ENCODE measurements around the gene OOSP4B.

OOSP4B gene

GRCh38 chr11:60059052-60059451 lies 42.1 kb downstream of the OOSP4B start:
- no peaks in the 10 kb centered on the region for H3K79me2 ChIP-seq (ENCODE audit: low read length)
- no peak overlapping the region for H3K4me2 ChIP-seq (ENCODE audit: low read depth, low read length)
- H3K4me1 ChIP-seq (ENCODE audit: low read length): no peaks in the 10 kb centered on the region
- no peak overlapping the region for H2AFZ ChIP-seq (ENCODE audit: low read length)
- no peak for DNase-seq
- TF ChIP-seq EZH2phosphoT487 (IDR thresholded peaks at IDR 0.05; ENCODE audit: low read length) (no peak), EZH2 (optimal IDR thresholded peaks at IDR 0.05; ENCODE audit: low read depth, low read length) (no peak), CTCF (IDR thresholded peaks at IDR 0.05; ENCODE audit: low read length) (no peak)
- no peak overlapping the region for H3K9ac ChIP-seq (ENCODE audit: low read length)
- H3F3A ChIP-seq (ENCODE audit: insufficient read depth, low read length): no peaks in the 10 kb centered on the region
- no peak overlapping the region for H3K4me3 ChIP-seq (ENCODE audit: low read length)
- H3K9me2 ChIP-seq (replicated peaks; ENCODE audit: insufficient read depth, low read length): no peaks in the 10 kb centered on the region
- no peaks in the 10 kb centered on the region for H3K9me3 ChIP-seq (replicated peaks; ENCODE audit: insufficient read depth, low read length)
- no peaks in the 10 kb centered on the region for H3K27me3 ChIP-seq (replicated peaks; ENCODE audit: insufficient read depth, low read length)
- H3K36me3 ChIP-seq (replicated peaks; ENCODE audit: insufficient read depth, low read length): no peaks in the 10 kb centered on the region
- no peak overlapping the region for H3K27ac ChIP-seq (ENCODE audit: low read length)
- H4K20me1 ChIP-seq (ENCODE audit: insufficient read depth, low read length): no peaks in the 10 kb centered on the region

DNA sequence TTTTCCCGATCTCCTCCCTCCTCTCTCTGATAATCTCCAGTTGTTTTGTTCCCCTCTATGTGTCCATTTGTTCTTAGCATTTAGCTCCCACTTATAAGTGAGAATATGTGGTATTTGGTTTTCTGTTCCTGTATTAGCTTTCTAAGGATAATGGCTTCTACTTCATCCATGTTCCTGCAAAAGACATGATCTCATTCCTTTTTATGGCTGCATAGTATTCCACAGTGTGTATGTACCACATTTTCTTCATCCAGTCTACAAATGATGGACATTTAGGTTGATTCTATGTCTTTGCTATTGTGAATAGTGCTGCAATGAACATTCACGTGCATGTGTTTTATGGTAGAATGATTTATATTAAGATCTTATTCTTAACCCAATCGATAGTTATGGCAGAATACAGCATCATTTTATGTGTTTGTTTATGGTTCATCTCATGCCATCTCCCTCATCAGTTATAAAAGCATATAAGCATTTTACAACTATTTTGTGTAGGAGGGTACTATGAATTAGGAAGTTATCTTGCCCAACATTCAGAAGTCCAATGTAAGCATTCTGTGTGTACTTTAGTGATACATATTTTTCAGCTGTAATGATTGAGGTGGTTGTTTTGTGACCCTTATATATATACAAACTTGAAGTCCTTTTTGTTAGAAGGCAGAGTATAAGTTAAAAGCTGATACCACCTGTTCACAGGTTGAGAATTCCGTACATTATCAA lies 42.7 kb downstream of the OOSP4B start:
- Histone ChIP-seq H3K27ac (ENCODE audit: low read length) (no peak overlapping the region), H3K9me2 (replicated peaks; ENCODE audit: insufficient read depth, low read length) (no peaks in the 10 kb centered on the region), H3K9ac (ENCODE audit: low read length) (no peak overlapping the region), H3K9me3 (replicated peaks; ENCODE audit: insufficient read depth, low read length) (no peaks in the 10 kb centered on the region), H3K36me3 (replicated peaks; ENCODE audit: insufficient read depth, low read length) (no peaks in the 10 kb centered on the region), H3K4me2 (ENCODE audit: low read depth, low read length) (no peak overlapping the region), H3K27me3 (replicated peaks; ENCODE audit: insufficient read depth, low read length) (no peaks in the 10 kb centered on the region), H2AFZ (ENCODE audit: low read length) (no peak overlapping the region), H4K20me1 (ENCODE audit: insufficient read depth, low read length) (no peaks in the 10 kb centered on the region), H3K4me1 (ENCODE audit: low read length) (no peaks in the 10 kb centered on the region), H3F3A (ENCODE audit: insufficient read depth, low read length) (no peaks in the 10 kb centered on the region), H3K79me2 (ENCODE audit: low read length) (no peaks in the 10 kb centered on the region), H3K4me3 (ENCODE audit: low read length) (no peak overlapping the region)
- TF ChIP-seq EZH2 (optimal IDR thresholded peaks at IDR 0.05; ENCODE audit: low read depth, low read length): no peak
- TF ChIP-seq EZH2phosphoT487 (IDR thresholded peaks at IDR 0.05; ENCODE audit: low read length): no peak
- no peak for DNase-seq

- no peak for DNase-seq
- Histone ChIP-seq H3K4me3 (ENCODE audit: low read length) (no peak overlapping the region), H3F3A (ENCODE audit: insufficient read depth, low read length) (no peaks in the 10 kb centered on the region), H3K9ac (ENCODE audit: low read length) (no peak overlapping the region), H3K4me1 (ENCODE audit: low read length) (no peaks in the 10 kb centered on the region), H3K27ac (ENCODE audit: low read length) (no peak overlapping the region), H3K79me2 (ENCODE audit: low read length) (no peaks in the 10 kb centered on the region), H3K9me3 (replicated peaks; ENCODE audit: insufficient read depth, low read length) (no peaks in the 10 kb centered on the region), H3K4me2 (ENCODE audit: low read depth, low read length) (no peak overlapping the region), H2AFZ (ENCODE audit: low read length) (no peak overlapping the region), H3K36me3 (replicated peaks; ENCODE audit: insufficient read depth, low read length) (no peaks in the 10 kb centered on the region), H3K9me2 (replicated peaks; ENCODE audit: insufficient read depth, low read length) (no peaks in the 10 kb centered on the region), H3K27me3 (replicated peaks; ENCODE audit: insufficient read depth, low read length) (no peaks in the 10 kb centered on the region), H4K20me1 (ENCODE audit: insufficient read depth, low read length) (no peaks in the 10 kb centered on the region)
- TF ChIP-seq CTCF (IDR thresholded peaks at IDR 0.05; ENCODE audit: low read length): no peak
- TF ChIP-seq EZH2phosphoT487 (IDR thresholded peaks at IDR 0.05; ENCODE audit: low read length): no peak
- TF ChIP-seq EZH2 (optimal IDR thresholded peaks at IDR 0.05; ENCODE audit: low read depth, low read length): no peak
Observed at GRCh38 chr11:60064111-60064510, 47.1 kb downstream of the OOSP4B start.

DNA sequence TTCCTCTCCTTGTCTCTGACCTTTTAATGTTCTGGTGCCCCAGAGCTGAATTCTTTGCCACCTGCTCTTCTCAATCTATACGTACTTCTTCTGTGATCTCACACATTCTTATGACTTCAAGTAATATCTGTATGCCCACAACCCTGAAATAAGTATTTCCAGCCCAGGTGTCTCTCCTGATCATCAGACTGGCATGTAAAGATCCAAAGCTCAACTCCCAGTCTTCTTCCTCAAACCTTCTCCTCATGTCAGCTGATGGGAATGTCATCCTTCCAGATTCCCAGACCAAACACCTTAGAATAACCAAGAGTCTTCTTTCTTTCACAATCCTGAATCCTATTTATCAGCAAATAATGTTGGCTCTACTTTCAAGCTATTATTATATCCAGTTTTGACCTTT lies 48.8 kb downstream of the OOSP4B start:
- no peaks in the 10 kb centered on the region for H3K27me3 ChIP-seq (replicated peaks; ENCODE audit: insufficient read depth, low read length)
- H4K20me1 ChIP-seq (ENCODE audit: insufficient read depth, low read length): no peaks in the 10 kb centered on the region
- no peak overlapping the region for H3K9ac ChIP-seq (ENCODE audit: low read length)
- no peaks in the 10 kb centered on the region for H3F3A ChIP-seq (ENCODE audit: insufficient read depth, low read length)
- H3K27ac ChIP-seq (ENCODE audit: low read length): no peak overlapping the region
- H3K9me2 ChIP-seq (replicated peaks; ENCODE audit: insufficient read depth, low read length): no peaks in the 10 kb centered on the region
- no peaks in the 10 kb centered on the region for H3K79me2 ChIP-seq (ENCODE audit: low read length)
- no peaks in the 10 kb centered on the region for H3K36me3 ChIP-seq (replicated peaks; ENCODE audit: insufficient read depth, low read length)
- no peak overlapping the region for H3K4me2 ChIP-seq (ENCODE audit: low read depth, low read length)
- TF ChIP-seq EZH2phosphoT487 (IDR thresholded peaks at IDR 0.05; ENCODE audit: low read length) (no peak), EZH2 (optimal IDR thresholded peaks at IDR 0.05; ENCODE audit: low read depth, low read length) (no peak), CTCF (IDR thresholded peaks at IDR 0.05; ENCODE audit: low read length) (no peak)
- H2AFZ ChIP-seq (ENCODE audit: low read length): no peak overlapping the region
- H3K4me1 ChIP-seq (ENCODE audit: low read length): no peaks in the 10 kb centered on the region
- H3K9me3 ChIP-seq (replicated peaks; ENCODE audit: insufficient read depth, low read length): no peaks in the 10 kb centered on the region
- no peak overlapping the region for H3K4me3 ChIP-seq (ENCODE audit: low read length)
- no peak for DNase-seq

Measured in MM.1S (cell line).